GM18867 (cell line): ENCODE data around the gene CFAP65.

Experiments
- ATAC-seq: cut with Tn5 transposase; IDR thresholded peaks from one replicate; pipeline ENCODE4 v1.9.1; 2021; ENCODE audit warnings: mild to moderate bottlenecking, moderate library complexity; ENCODE audit not compliant: unreplicated experiment

The CFAP65 gene

DNA sequence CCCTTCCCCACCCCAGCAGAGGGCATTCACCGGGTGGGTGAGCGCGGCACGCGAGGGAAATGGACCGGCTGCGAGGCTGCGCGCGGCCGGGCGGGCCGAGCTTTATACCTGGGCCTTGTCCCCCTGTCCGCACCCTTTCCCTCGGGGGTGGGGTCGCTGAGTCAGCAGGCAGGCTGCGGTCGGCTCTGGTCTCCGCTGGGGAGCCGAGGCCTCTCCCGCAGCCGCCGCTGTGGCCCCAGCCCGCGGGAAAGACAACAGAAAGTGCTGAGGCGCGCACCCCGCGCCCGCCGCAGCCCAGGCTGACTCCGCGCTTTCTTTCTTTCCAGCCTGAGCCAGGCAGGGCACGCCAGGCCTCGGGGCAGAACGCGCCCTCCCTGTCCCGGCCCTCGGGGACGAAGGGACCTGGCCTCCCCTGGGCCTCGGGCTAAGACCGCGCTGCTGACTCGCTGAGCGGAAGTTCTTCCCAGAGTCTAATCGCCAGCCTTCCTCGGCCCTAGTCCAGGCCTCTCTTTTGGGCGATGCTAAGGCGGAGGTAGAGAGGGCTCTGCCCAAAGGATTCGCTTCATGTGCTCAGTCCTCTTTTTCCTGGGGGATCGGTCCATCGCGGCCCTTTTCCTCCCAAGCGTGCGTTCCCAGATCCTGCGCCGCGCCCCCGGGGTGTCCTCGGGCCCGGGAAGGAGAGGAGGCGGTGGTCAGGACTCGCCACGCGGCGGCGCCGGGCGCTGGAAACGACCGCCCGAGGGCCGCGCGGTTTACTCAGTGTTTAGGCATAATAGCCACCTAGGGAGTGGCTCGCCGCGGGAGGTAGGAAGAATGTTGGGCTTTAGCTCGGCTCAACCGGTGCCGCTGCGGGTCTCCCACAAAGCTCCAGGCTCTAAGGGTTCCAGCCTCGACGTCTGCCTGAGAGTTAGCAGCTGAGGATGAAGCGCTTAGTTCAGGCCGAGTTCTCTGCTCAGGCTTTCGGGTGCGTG lies 47.7 kb downstream of the CFAP65 start, which contains the start of gene CRYBA2:
Gene CRYBA2, minus strand, starts transcription at position 78 of the 971 bp plus-strand sequence. CDS start 246 bp downstream, outside the sequence.
- no peak for ATAC-seq

DNA sequence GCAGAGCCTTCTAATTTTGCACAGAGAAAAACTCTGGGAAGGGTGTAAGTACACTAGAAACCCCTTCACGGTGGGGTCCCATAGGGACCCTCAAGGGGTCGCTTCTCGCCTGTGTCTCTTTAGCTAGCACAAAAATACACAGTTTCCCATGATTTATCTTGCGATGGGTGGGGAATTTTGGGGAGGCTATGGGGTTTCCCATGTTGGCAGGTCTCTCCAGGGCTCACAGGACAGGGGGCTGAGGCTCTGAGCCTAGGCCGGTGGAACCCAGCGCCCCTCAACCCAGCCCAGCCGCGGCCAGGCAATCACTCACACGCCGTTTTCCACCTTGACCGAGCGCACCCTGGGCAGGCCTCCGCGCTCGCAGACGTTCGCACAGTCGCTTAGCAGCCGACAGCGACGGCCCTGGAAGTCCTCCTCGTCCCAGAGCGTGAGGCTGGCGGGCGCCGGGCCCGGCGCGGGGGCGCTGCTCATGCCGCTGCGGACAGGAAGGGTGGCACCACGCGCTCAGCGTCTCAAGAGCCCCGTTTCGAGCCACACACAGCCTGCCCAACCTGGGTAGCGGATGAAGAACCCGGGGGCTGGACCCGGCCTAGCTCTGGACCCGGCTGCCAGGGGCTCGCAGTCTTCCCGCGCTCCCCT lies 48.5 kb downstream of the CFAP65 start:
- ATAC-seq = no peak

GRCh38 chr2:218992196-218992595 lies 49.1 kb downstream of the CFAP65 start:
- ATAC-seq = no peak

GRCh38 chr2:218991674-218992168 lies 49.6 kb downstream of the CFAP65 start:
- no peak for ATAC-seq

GRCh38 chr2:218990612-218991011 lies 50.7 kb downstream of the CFAP65 start:
- ATAC-seq = no peak

GRCh38 chr2:218990052-218990451 lies 51.3 kb downstream of the CFAP65 start:
- no peak for ATAC-seq

- no peak for ATAC-seq
Observed at GRCh38 chr2:218988650-218989049, 52.7 kb downstream of the CFAP65 start.

DNA sequence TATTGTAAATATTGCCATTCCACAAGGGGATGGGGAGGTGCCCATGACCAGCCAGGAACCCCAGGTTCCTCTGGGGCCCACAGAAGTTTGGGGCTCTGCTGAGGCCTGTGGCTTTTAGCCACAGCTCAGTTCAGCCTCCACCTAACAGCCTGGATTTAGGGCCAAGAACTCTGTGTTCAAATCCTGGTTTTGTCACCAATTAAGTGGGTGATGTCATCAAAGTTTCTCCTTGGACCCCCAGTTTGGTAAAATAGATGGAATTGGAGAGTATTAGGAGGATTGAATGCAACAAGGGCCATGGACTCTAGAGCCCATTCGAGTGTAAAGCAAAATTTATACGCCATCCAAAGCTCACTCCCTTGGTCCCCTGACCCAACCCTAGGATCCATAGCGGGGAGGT lies 53.2 kb downstream of the CFAP65 start:
- no peak for ATAC-seq

- no peak for ATAC-seq
Observed at GRCh38 chr2:218986148-218986761, 55.1 kb downstream of the CFAP65 start.

DNA sequence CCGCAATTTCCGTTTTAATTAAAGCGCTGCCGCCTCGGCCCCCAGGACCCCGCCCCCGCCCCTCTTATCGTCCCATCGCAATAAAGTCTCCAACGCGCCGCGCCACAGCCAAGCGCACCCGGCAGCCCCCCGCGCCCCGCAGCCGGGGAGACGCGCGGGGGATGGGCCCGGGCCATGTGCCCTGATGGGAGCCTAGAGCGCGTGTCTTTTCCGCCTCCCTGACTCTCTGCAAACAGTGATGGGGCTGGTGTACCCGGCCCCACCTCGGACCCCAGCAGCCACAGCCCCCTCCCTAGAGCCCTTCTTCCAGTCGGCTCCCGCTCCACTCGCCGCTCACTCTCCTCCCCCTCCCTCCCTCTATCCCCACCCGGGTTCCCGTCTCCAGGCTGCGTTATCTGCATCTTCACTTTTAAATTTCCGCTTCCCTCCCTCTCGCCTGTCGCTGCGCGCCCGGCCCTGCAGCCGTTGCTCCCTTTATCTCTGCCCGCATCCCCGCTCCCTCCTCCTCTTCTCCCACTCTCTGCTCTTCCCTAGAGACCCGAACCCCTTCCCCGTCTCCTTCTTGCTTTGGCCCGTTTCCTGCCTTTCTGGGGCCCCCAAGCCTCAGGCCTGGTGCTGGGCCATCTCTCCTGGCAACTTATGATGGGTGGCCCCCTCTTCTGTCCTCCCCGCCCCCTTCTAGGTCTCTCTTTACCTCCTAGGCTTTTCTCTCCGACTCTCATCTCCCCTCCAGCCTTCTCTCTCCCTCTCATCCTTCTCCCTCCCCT lies 55.8 kb downstream of the CFAP65 start:
- ATAC-seq = no peak

DNA sequence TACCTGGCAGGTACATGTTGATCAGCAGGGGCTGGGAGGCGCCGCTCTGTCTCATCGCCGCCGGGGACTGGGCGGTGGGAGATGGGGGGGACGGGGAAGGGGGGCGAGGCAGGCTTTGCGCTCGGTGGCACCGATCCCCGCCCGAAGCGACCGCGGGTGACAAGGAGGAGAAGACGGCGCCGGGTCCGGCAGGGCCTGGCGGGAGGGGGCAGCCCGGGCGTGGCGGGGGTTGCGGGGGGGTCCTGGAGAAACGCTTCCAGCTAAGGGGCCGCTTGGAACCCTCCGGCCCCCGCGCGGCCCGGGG lies 56.3 kb downstream of the CFAP65 start, which contains the start of gene FEV:
Gene FEV, minus strand, starts transcription at position 164 of the 304 bp plus-strand sequence. Its CDS starts 109 bp downstream, at position 55.
- ATAC-seq = no peak

GRCh38 chr2:218984239-218985020 lies 56.9 kb downstream of the CFAP65 start:
- ATAC-seq = no peak

DNA sequence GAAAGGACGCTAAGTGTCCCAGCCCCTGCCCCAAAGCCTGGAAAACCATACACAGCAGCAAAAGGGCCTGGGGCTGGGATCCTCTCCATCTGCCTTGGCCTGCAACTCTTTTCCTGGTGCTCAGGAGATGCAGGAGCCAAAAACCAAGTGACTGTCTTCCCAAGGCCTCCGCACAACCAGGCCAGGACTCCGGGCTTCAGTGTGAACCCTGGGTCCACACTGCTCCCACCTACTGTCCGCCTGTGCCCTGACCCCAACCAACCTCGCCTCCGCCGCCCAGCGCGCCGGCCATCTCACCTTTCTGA lies 57.4 kb downstream of the CFAP65 start:
- ATAC-seq = no peak

DNA sequence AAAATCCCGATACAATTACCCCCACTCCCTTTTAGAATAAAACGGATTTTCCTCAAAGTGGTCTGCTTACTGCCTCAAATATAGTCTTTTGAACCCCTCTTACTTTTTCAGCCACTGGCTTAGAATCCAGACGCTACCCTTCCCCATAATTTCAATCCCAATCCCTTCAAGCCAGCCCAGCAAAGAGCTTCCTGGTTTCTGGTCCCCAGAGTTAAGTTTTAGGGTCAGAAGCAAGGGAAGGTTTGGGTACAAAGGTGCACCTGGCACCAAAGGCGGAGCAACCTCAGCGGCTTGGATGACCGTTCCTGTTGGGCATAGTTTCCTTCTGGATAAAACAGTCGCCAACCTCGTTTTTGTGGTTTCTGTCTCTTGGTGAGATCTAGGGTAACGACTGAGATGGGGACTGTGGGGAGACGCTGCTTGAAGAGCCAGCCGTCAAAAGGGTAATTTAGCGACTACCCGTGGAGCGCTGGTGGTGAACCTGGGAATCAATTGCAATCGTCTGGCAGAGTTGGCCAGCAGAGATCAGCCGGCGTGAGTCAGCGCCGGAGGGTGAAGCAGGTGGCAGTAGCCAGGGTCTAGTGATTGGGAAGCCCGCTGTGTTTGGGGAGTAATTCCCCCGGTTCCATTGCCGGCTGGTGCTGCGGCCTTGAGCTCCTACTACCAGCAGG lies 57.9 kb downstream of the CFAP65 start:
- no peak for ATAC-seq

GRCh38 chr2:218982586-218983262 lies 58.6 kb downstream of the CFAP65 start:
- no peak for ATAC-seq

- ATAC-seq = no peak
Observed at GRCh38 chr2:218981881-218982585, 59.3 kb downstream of the CFAP65 start.

GRCh38 chr2:218981390-218981880 lies 59.9 kb downstream of the CFAP65 start:
- ATAC-seq = no peak

DNA sequence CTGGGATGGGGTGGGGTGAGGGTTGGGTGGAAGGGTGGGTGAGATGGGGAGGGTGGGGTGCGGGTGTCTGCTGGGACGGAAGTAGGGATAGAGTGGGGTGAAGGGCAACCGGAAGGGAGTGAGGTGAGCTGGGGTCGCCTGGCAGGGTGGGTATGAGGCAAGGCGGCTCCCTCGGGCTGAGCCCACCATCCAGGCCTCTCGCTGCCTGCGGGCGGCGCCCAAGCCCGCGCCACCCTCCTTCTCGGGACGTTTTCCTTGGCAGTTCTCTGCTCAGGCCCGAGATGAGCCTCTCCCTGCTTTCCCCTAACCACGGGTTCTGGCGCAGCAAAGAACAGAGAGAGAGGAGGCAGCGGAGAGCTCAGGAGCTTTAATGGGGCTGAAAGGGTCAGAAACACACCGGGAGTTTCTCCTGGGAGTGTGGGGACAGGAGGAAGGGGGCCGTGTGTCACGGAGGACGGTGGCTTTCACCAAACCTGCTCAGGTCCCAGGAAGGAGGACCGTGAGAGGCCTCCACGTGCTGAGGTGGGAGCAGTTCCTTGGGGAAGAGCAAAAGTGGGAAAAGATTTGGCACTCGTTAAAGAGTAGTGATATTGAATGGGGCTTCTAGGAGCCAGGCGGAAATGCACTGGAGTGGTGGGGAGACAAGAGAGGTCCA lies 60.5 kb downstream of the CFAP65 start:
- ATAC-seq = no peak
